DOHH2 (cell line): Measurements from ENCODE around the gene ZNF366.

Experiments
- EZH2phosphoT487 ChIP-seq: fragments of 200-600 bp; sonication (generic); IDR thresholded peaks from 2 replicates; pipeline ENCODE4 v1.6.1; 2017; ENCODE audit warnings: borderline replicate concordance, mild to moderate bottlenecking, antibody characterized with exemption, low read length, moderate library complexity, mixed read lengths
- TF ChIP-seq, protein P1 (sequence below): fragments of 200-600 bp; sonication (generic); IDR thresholded peaks from one replicate; pipeline ENCODE4 v1.5.1; 2014; ENCODE audit warnings: antibody characterized with exemption, mild to moderate bottlenecking, low read depth, low read length; ENCODE audit not compliant: poor library complexity, severe bottlenecking

DNA sequence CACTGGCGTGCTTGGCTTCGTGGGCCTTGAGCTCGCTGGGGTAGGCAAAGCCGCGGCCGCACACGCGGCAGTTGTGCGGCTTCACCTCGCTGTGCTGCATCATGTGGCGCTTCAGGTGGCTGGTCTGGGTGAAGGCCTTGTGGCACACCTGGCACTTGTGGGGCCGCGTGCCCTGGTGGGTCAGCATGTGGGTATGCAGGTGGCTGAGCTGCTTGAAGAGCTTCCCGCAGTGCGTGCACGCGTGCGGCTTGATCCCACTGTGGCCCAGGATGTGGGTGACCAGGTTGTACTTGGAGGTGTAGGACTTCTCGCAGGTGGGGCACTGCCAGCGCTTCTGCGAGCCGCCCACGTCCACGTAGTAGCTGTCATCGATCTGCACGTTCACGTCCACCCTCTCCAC lies 46.8 kb downstream of the ZNF366 start:
- TF ChIP-seq, protein P1, sequence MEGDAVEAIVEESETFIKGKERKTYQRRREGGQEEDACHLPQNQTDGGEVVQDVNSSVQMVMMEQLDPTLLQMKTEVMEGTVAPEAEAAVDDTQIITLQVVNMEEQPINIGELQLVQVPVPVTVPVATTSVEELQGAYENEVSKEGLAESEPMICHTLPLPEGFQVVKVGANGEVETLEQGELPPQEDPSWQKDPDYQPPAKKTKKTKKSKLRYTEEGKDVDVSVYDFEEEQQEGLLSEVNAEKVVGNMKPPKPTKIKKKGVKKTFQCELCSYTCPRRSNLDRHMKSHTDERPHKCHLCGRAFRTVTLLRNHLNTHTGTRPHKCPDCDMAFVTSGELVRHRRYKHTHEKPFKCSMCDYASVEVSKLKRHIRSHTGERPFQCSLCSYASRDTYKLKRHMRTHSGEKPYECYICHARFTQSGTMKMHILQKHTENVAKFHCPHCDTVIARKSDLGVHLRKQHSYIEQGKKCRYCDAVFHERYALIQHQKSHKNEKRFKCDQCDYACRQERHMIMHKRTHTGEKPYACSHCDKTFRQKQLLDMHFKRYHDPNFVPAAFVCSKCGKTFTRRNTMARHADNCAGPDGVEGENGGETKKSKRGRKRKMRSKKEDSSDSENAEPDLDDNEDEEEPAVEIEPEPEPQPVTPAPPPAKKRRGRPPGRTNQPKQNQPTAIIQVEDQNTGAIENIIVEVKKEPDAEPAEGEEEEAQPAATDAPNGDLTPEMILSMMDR = no peak
- TF ChIP-seq EZH2phosphoT487 = no peak
